Suppressor macrophage (primary cell): ENCODE data around the gene PZP.
"Not testable (repeated sequence)": the region's sequence is repeated elsewhere in the genome, so short reads cannot be mapped to it uniquely, and the experiment has no call there.

Experiments
- DNase-seq, 4 experiments: peaks; one replicate each; pipeline ENCODE4 v3.0.0-alpha.2; 2020 to 2022

Gene PZP

GRCh38 chr12:9180810-9181209 is 27.4 kb downstream of the PZP start:
- DNase-seq = no peak

GRCh38 chr12:9179781-9180180 is 28.4 kb downstream of the PZP start:
- no peak for DNase-seq

DNA sequence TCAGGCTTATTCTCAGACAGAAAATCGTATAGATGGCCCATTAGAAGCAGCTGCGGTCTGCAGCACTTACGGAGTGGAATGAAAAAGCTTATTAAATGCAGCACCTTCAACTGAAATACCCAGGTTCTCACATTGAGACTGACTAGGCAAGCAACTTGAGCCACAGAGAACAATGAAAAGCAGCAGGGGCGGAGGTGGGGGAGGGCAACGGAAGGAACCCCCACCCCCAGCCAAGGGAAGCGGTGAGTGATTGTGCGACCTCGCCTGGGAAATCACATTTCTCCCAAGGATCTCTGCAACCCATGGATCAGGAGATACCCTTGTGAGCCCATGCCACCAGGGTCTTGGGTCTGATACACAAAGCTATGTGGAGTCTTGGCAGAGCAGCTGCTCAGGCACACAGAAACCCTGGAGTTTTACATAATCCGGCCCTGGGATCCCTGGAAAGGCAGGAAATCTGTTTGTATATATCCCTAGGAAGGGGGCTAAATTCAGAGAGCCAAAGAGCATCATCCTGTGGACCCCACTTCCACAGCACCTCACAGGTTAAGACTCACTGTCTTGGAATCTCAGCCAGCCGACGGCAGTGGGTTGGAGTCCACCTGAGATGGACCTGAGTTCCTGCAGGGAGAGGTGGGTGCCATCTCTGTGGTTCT is 38.1 kb downstream of the PZP start:
- DNase-seq = no peak

GRCh38 chr12:9167345-9167744 is 40.9 kb downstream of the PZP start:
- not testable (repeated sequence) for DNase-seq

DNA sequence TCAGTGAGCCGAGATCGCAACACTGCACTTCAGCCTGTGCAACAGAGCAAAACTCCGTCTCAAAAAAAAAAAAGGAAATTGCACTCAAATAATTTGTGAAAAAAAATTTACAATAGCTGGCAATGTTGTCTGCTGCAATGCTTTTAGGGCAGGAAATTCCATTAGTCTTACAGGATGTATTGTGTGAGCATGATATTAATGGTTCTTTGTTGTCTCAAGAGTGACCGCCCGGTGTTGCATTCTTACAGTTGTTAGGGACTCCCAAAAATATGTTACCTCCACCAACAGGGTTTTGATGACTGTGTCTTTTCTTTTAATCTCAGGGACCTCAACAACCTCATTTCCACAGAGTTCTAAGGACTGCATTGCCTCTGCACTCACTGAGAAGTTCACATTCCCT is 44.8 kb downstream of the PZP start:
- DNase-seq = no peak

DNA sequence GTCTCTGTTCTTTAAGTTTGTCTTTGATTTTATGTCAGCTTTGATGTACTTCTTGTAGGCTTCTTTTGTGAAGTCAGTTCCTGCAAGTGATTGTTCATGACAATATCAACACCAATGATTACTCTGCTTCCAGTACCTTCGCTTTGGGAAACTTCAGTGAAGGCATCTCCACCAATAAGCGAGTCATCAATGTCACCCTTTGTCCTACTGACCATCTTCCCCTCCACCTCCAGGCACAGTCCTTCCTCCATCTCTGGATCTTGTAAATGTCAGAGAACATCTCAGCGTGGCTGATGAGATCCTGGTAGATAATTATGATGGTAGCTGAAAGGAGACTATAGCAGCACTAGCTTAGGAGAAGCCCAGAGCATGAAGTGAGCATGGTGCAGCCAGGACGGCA is 52.1 kb downstream of the PZP start:
- peak in 2 of 4 experiments; percentile 32 to 37 for DNase-seq

DNA sequence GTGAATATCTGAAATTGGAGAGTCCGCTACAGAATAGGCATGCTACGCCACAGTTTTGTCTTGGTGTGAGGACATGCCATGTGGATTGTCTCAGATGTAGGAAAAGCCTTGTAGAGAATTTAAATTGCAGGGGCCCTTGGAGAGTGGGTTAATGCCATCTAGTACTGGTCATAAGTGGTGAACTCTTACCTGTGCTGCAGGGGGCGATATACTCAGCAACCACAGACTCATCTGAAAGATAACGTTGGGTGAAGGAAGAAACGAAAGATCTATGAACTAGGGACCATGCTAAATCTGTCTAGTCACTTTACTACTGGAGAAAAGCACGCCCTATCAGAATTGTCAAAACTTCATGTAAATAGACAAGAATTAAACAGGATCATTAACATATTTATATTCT is 58.8 kb downstream of the PZP start:
- DNase-seq = no peak

- DNase-seq = peak; percentile 11 to 65 (median 35)
Measured at GRCh38 chr12:9148926-9149325, 59.3 kb downstream of the PZP start.

GRCh38 chr12:9147461-9147860 is 60.7 kb downstream of the PZP start:
- DNase-seq = peak; percentile 46 to 77 (median 61)

- peak in 3 of 4 experiments; percentile 11 to 60 (median 37) for DNase-seq
Measured at GRCh38 chr12:9144730-9145106, 63.5 kb downstream of the PZP start.

DNA sequence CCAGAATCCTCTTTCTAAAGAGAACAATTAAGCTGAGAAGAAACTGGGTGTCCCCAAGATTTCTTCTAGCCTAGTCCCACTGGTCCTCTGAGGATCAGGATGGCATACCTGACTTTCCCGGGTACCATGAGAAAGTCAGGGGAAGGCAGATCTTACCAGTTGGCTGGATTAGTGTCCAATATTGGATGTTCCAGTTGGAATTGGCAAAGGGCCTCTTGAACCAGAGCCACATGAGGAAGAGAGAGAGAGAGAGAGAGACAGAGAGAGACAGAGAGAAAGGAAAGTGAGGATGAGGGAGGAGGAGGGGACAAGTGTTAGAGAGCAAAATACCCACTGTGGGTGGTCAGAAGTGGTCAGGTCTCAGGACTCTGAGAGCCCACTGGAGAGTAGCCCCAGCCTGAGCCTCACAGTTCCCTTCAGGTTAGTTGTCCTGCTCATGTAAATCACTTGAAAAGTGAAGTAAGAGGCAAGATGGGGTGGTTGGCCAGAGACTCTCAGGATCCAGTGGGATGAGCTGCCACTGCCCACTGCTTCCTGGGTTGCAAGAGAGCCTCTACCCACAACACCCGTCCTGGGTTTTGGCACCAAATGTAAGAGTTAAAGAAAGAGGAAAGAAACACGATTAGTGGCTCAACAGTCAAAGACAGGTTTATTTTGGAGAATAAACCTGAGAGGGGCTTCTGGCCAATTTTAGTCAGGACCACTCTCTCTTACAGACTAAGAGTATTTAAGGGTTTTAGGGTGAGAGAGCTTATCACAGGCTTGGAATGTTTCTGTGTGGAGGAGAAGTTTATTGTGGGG is 64.1 kb downstream of the PZP start:
- DNase-seq = peak; percentile 21 to 59 (median 54)

DNA sequence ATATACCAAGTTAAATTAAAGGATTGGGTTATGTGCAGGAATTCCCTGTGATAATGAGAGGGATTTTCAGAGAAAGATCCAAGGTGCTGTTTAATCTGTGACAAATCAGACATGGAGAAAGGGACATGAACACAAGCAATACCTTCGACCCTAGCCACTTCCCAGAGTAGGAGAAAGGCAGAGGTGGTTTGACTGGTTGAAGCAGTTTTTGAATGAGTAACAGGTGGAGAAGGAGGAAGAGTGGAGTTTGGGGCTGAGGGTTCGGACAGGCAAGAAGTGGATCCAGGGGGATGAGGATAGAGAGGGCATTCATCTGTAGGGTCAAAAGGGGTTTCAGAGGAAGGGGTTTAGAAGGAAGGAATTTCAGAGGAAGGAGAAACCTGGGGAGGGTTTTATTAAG is 65.1 kb downstream of the PZP start:
- no peak for DNase-seq

GRCh38 chr12:9139588-9140290 is 68.5 kb downstream of the PZP start:
- DNase-seq = not testable (repeated sequence)

- no peak for DNase-seq
Measured at GRCh38 chr12:9135903-9136310, 72.3 kb downstream of the PZP start.

DNA sequence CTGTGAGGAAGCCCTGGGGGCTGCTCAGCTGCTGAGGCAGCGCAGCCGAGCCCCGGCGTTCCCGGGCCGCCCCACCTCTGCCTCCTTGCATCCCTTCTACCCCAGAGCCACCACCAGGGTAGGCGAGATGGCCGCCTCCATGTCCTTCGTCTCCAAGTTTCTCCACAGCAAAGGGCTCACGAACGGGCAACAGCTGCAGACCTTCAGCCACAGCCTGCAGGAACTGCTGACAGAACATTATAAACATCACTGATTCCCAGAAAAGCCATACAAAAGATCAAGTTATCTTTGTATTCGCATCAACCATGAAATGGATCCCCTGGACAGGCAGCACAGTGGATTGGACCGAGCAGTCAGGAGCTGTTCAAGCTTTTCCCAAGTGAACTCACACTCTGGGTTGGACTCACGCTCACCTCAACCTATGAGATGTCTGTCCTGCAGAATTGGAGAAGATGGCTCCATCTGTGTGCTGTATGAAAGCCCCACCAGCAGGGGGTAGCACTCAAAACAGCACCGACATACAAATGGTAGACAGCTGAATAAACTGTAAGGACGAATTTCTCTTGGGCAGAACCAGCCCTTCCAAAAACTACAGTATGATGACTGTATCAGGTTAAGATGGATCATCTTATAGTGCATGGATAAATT is 73.1 kb downstream of the PZP start:
- peak in 2 of 4 experiments; percentile 23 to 34 for DNase-seq

- DNase-seq = no peak
Measured at GRCh38 chr12:9133216-9133916, 74.8 kb downstream of the PZP start.

DNA sequence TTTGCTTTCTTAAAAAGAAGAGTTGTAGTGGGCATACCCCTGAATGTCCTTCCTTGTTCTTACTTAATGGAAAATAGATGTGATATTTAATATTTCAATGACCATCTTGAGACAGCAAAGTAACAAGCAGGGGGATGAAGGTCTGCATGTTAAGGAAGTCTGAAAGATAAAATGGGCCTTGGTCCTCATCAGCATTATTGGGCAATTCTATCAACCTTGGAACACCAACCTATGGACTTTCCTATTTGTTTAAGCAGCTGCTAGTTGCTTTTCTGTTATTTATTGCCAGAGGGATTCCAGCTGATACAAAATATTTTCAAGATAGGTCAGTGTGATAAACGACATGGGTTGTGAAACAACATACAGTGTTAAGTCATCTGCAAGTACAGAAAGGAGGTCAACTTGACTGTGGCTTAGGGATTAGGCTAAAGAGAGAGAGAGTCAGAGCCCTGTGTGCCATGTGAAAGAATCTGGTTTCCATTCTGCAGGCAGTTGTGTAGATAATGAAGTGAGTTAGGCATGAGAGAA is 76.1 kb downstream of the PZP start:
- DNase-seq = no peak

- DNase-seq = no peak
Measured at GRCh38 chr12:9130244-9130643, 78.0 kb downstream of the PZP start.

DNA sequence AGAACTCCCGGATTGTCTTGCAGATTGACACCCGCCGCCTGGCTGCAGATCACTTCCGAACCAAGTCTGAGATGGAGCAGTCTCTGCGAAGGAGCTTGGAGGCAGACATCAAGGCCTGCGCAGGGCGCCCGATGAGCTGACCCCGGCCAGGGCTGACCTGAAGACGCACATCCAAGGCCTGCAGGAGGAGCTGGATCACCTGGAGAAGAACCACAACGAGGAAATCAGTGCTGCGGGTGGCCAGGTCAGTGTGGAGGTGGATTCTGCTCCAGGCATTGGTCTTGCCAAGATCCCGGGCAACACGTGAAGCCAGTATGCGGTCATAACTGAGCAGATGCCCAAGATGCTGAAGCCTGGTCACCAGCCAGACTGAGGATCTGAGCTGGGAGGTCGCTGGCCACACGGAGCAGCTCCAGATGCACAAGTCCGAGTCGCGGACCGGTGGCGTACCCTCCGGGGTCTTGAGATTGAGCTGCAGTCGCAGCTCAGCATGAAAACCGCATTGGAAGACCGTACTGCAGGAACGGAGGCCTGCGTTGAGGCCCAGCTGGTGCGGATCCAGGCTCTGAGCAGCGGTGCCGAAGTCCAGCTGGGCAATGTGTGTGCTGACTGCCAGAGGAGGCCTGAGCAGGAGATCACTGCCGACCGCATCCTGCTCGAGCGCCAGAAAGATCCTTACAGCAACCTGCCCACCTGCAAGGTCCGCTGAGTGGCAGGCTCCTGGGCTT is 80.1 kb downstream of the PZP start:
- no peak for DNase-seq

- DNase-seq = no peak
Measured at GRCh38 chr12:9127484-9127883, 80.7 kb downstream of the PZP start.

DNA sequence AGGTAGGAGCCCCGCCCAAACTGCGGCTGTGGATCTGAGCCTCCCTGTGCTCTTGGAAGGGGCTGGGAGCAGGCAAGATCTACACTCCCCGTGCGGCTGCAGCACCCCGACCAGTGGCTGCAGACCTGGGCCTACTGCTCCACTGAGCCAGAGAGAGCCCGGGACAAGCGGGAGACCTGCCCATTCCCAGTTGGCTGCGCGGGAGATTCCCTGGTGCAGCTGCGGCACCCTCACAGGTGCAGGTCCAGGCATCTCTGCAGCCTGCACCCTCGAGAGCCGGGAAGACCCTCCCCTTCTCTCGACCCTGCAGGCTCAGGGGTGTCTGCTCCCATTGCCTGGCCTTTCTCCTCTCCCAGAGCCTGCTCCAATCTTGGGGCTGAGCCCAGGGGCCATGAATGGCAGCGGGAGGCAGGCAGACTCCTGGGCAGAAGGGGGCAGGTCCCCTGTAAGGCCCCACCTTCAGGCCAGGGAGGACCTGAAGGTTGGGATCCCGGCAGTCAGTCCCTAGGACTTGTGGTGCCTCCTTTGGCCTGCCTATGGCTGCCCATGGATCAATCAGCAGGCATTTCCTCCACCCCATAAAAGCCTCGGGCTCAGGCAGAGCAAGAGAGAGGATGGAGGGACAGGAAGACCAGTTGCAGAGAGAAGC is 83.7 kb downstream of the PZP start:
- DNase-seq = no peak
